ENCODE data around the gene FAM184A. TPM values are rescaled to one million over a fixed set of nuclear protein-coding genes. Genes with fewer than 3 reads are reported as not detected.
A peak's percentile ranks its signal among the peaks of the same experiment; 100 is the strongest.

The FAM184A gene
- total and polyA plus RNA-seq, 9 of the 15 experiments (the other 6 are each of a cell fraction or from before 2014, with no cell fraction given) = 6.4 to 18.7 (median 13.1) TPM

GRCh38 chr6:118912646-118913045, 165.8 kb downstream of the FAM184A start (continued):
- no peak for TF ChIP-seq ZNF77 (CRISPR knock-in tag; IDR thresholded peaks at IDR 0.05)
- no peak for TF ChIP-seq U2AF1 (optimal IDR thresholded peaks at IDR 0.05; ENCODE audit: low read depth, low read length)

MicroRNAs encoded within 50 kb of the gene (microRNA counts, 767-probe panel; counts per million panel counts)
- microRNA hsa-miR-548b-3p (3,468 counts per million, percentile 76 among the panel's probes with 10 or more counts), microRNA hsa-miR-548b-5p (870 counts per million, percentile 17 among the panel's probes with 10 or more counts)

Small RNA genes lying within 50 kb of the gene (microRNA-seq; reads per million reads assigned to microRNA genes)
- gene MIR548B (ENCODE audit: borderline microRNAs expressed) = 6.6 reads per million, percentile 51 among the genes with 10 or more reads in this experiment

Small RNA genes lying within 50 kb of the gene (small RNA-seq; reads per million reads assigned to genes)
- 2.2 reads per million, percentile 83 among the genes with 10 or more reads in this experiment for gene MIR548B
- not detected for gene RF00019

Other genes with a start within 250 kb of the FAM184A start
- 31.8 and 34.6 TPM in 2 replicates for gene ASF1A, start 184.5 kb downstream of the FAM184A start, total RNA-seq (2014; rRNA removed)
- 45.3 and 49.5 TPM in 2 replicates for gene ASF1A, start 184.5 kb downstream of the FAM184A start, total RNA-seq (2014; rRNA removed; fragmentation: Illumina TruSeq; extraction: Trizol)
- 28.8 and 31.5 TPM in 2 replicates for gene ASF1A, start 184.5 kb downstream of the FAM184A start, total RNA-seq (2015; rRNA removed; fragmentation: Illumina TruSeq; extraction: Trizol)
- 42.4 and 49.4 TPM in 2 replicates for gene ASF1A, start 184.5 kb downstream of the FAM184A start, total RNA-seq (2021)
- 26.8 and 37.0 TPM in 2 replicates for gene ASF1A, start 184.5 kb downstream of the FAM184A start, polyA plus RNA-seq (2011; rRNA removed)
- gene ASF1A, start 184.5 kb downstream of the FAM184A start, polyA plus RNA-seq (2014; fragmentation: Illumina TruSeq; extraction: Trizol) = 35.0 and 36.2 TPM in 2 replicates
- 10 to 100 TPM; 32.1 to 34.8 TPM for gene ASF1A, start 184.5 kb downstream of the FAM184A start, polyA plus RNA-seq (2014; fragmentation: Nextera tagmentation; extraction: Ambion mirVana)
- 33.2 and 34.5 TPM in 2 replicates for gene ASF1A, start 184.5 kb downstream of the FAM184A start, polyA plus RNA-seq (2014; rRNA removed)
- gene MCM9, start 143.5 kb downstream of the FAM184A start, total RNA-seq (2014; rRNA removed) = 8.2 and 8.6 TPM in 2 replicates
- gene MCM9, start 143.5 kb downstream of the FAM184A start, total RNA-seq (2014; rRNA removed; fragmentation: Illumina TruSeq; extraction: Trizol) = 16.7 and 18.2 TPM in 2 replicates
- 13.7 and 16.3 TPM in 2 replicates for gene MCM9, start 143.5 kb downstream of the FAM184A start, total RNA-seq (2015; rRNA removed; fragmentation: Illumina TruSeq; extraction: Trizol)
- 13.1 and 16.7 TPM in 2 replicates for gene MCM9, start 143.5 kb downstream of the FAM184A start, total RNA-seq (2021)
- gene MCM9, start 143.5 kb downstream of the FAM184A start, polyA plus RNA-seq (2011; rRNA removed) = 9.9 and 13.1 TPM in 2 replicates
- gene MCM9, start 143.5 kb downstream of the FAM184A start, polyA plus RNA-seq (2014; fragmentation: Illumina TruSeq; extraction: Trizol) = 10.3 and 11.6 TPM in 2 replicates
- 1 to 10 TPM; 4.8 to 5.8 TPM for gene MCM9, start 143.5 kb downstream of the FAM184A start, polyA plus RNA-seq (2014; fragmentation: Nextera tagmentation; extraction: Ambion mirVana)
- 9.1 and 10.7 TPM in 2 replicates for gene MCM9, start 143.5 kb downstream of the FAM184A start, polyA plus RNA-seq (2014; rRNA removed)

Measured in K562 (cell line).